T47D (cell line): ENCODE measurements around the gene ASTN2.

Experiments used
- DNase-seq, 2 experiments: peaks; one replicate each; pipeline versions ENCODE4 v3.0.0 to v3.0.0-alpha.2; 2011 to 2012; ENCODE audit warnings: low read depth in 1 of 2, low spot score in 1 of 2
- JUND ChIP-seq: IDR thresholded peaks from 2 replicates; pipeline ENCODE4 v1.6.1; 2012; ENCODE audit warnings: low read depth
- in situ Hi-C: cut with HindIII; loops from 2 replicates; pipeline ENCODE4 v1.10.0; 2016; ENCODE audit warnings: low sequenced_read_pairs, low pct_unique_long_range_greater_than_20kb

The ASTN2 gene

GRCh38 chr9:116953271-116953670, 461.6 kb downstream of the ASTN2 start:
- in situ Hi-C loops: no loop called here
- DNase-seq: no peak
- TF ChIP-seq JUND: no peak

GRCh38 chr9:116952436-116952810, 462.4 kb downstream of the ASTN2 start:
- in situ Hi-C loops: no loop called here
- TF ChIP-seq JUND: no peak
- peak in 1 of 2 experiments; percentile 13 for DNase-seq

GRCh38 chr9:116951588-116952435, 463.0 kb downstream of the ASTN2 start:
- in situ Hi-C loops: no loop called here
- no peak for DNase-seq
- TF ChIP-seq JUND: no peak

- in situ Hi-C loops: no loop called here
- TF ChIP-seq JUND: no peak
- DNase-seq: no peak
Measured at GRCh38 chr9:116945817-116946216, 469.0 kb downstream of the ASTN2 start.

GRCh38 chr9:116944714-116945534, 469.9 kb downstream of the ASTN2 start:
- in situ Hi-C loops: no loop called here
- no peak for DNase-seq
- TF ChIP-seq JUND: no peak

- in situ Hi-C loops: no loop called here
- DNase-seq: no peak
- TF ChIP-seq JUND: no peak
Measured at GRCh38 chr9:116943970-116944369, 470.9 kb downstream of the ASTN2 start.

- in situ Hi-C loops: no loop called here
- DNase-seq: no peak
- TF ChIP-seq JUND: no peak
Measured at GRCh38 chr9:116942593-116943061, 472.2 kb downstream of the ASTN2 start.

GRCh38 chr9:116941266-116941665, 473.6 kb downstream of the ASTN2 start:
- no peak for DNase-seq
- in situ Hi-C loops: no loop called here
- TF ChIP-seq JUND: no peak

- in situ Hi-C loops: no loop called here
- TF ChIP-seq JUND: no peak
- DNase-seq: peak in 1 of 2 experiments; percentile 5
Measured at GRCh38 chr9:116940614-116941215, 474.1 kb downstream of the ASTN2 start.

GRCh38 chr9:116939614-116940013, 475.2 kb downstream of the ASTN2 start:
- no peak for DNase-seq
- in situ Hi-C loops: no loop called here
- no peak for TF ChIP-seq JUND

GRCh38 chr9:116939161-116939560, 475.7 kb downstream of the ASTN2 start:
- in situ Hi-C loops: no loop called here
- TF ChIP-seq JUND: no peak
- DNase-seq: no peak

GRCh38 chr9:116937361-116937760, 477.5 kb downstream of the ASTN2 start:
- no peak for DNase-seq
- in situ Hi-C loops: no loop called here
- TF ChIP-seq JUND: no peak

- DNase-seq: no peak
- no peak for TF ChIP-seq JUND
- in situ Hi-C loops: no loop called here
Measured at GRCh38 chr9:116935149-116935897, 479.5 kb downstream of the ASTN2 start.
